SK-N-SH treated with all-trans-retinoic acid at 6 μM for 48 hours (cell line): ENCODE results near the gene ATPAF1.

ENCODE experiments used
- ARNTL ChIP-seq: fragments of 450-650 bp; formaldehyde crosslinking; IDR thresholded peaks from 2 replicates; pipeline ENCODE4 v1.5.0; 2020; ENCODE audit warnings: low read depth, mild to moderate bottlenecking, moderate library complexity, borderline replicate concordance
- BACH2 ChIP-seq: fragments of 250-450 bp; sonication (Bioruptor Pico); IDR thresholded peaks from 2 replicates; pipeline ENCODE4 v1.9.0; 2021; ENCODE audit warnings: mild to moderate bottlenecking, borderline replicate concordance
- CREB5 ChIP-seq: fragments of 250-450 bp; sonication (Bioruptor Pico); IDR thresholded peaks from 2 replicates; pipeline ENCODE4 v1.5.1; 2020; ENCODE audit warnings: low read depth, mild to moderate bottlenecking, moderate library complexity
- CSDC2 ChIP-seq: fragments of 250-450 bp; sonication (Bioruptor Pico); IDR thresholded peaks from 2 replicates; pipeline ENCODE4 v1.5.0; 2020; ENCODE audit warnings: mild to moderate bottlenecking, moderate library complexity
- ESRRG ChIP-seq: fragments of 250-450 bp; sonication (Bioruptor Pico); IDR thresholded peaks from 2 replicates; pipeline ENCODE4 v1.6.1; 2021; ENCODE audit warnings: mild to moderate bottlenecking
- ISL1 ChIP-seq: fragments of 250-450 bp; sonication (Bioruptor Pico); IDR thresholded peaks from 2 replicates; pipeline ENCODE4 v2.1.2; 2022; ENCODE audit warnings: mild to moderate bottlenecking, moderate library complexity
- PATZ1 ChIP-seq: fragments of 250-450 bp; sonication (Bioruptor Pico); IDR thresholded peaks from 2 replicates; pipeline ENCODE4 v1.8.0; 2020; ENCODE audit warnings: mild to moderate bottlenecking, moderate library complexity, borderline replicate concordance
- TCF4 ChIP-seq: fragments of 250-450 bp; sonication (Bioruptor Pico); IDR thresholded peaks from 2 replicates; pipeline ENCODE4 v1.8.0; 2021; ENCODE audit warnings: mild to moderate bottlenecking, moderate library complexity, borderline replicate concordance
- TOX ChIP-seq: fragments of 250-450 bp; sonication (Bioruptor Pico); IDR thresholded peaks from 2 replicates; pipeline ENCODE4 v1.8.0; 2021; ENCODE audit warnings: mild to moderate bottlenecking, moderate library complexity, borderline replicate concordance
- ZFP30 ChIP-seq: fragments of 450-650 bp; formaldehyde crosslinking; IDR thresholded peaks from 2 replicates; pipeline ENCODE4 v1.5.0; 2022; ENCODE audit warnings: mild to moderate bottlenecking, moderate library complexity
- ZNF565 ChIP-seq: fragments of 450-650 bp; formaldehyde crosslinking; conservative IDR thresholded peaks from 2 replicates; pipeline ENCODE4 v1.5.0; 2020; ENCODE audit warnings: low read depth, mild to moderate bottlenecking, moderate library complexity
- ZNF70 ChIP-seq: fragments of 450-650 bp; formaldehyde crosslinking; IDR thresholded peaks from 2 replicates; pipeline ENCODE4 v1.5.0; 2020; ENCODE audit warnings: mild to moderate bottlenecking, moderate library complexity
- ZNF8 ChIP-seq: fragments of 450-650 bp; formaldehyde crosslinking; IDR thresholded peaks from 2 replicates; pipeline ENCODE4 v1.5.0; 2020; ENCODE audit warnings: mild to moderate bottlenecking, moderate library complexity

GRCh38 chr1:46614604-46614984, 53.6 kb downstream of the ATPAF1 start:
- no peak for TF ChIP-seq ZNF565 (CRISPR knock-in tag)
- no peak for TF ChIP-seq TCF4 (CRISPR knock-in tag)
- no peak for TF ChIP-seq ZFP30 (CRISPR knock-in tag)
- no peak for TF ChIP-seq ZNF8 (CRISPR knock-in tag)
- no peak for TF ChIP-seq ZNF70 (CRISPR knock-in tag)
- no peak for TF ChIP-seq TOX (CRISPR knock-in tag)
- TF ChIP-seq ARNTL (CRISPR knock-in tag): no peak
- TF ChIP-seq CSDC2 (CRISPR knock-in tag): no peak
- no peak for TF ChIP-seq ISL1 (CRISPR knock-in tag)
- no peak for TF ChIP-seq PATZ1 (CRISPR knock-in tag)
- no peak for TF ChIP-seq ESRRG (CRISPR knock-in tag)
- no peak for TF ChIP-seq CREB5 (CRISPR knock-in tag)
- no peak for TF ChIP-seq BACH2 (CRISPR knock-in tag)
